GM18873 (cell line): ENCODE measurements around the gene CCDC116.
"Not testable (repeated sequence)": the region's sequence is repeated elsewhere in the genome, so short reads cannot be mapped to it uniquely, and the experiment has no call there.

Experiments used
- ATAC-seq: cut with Tn5 transposase; IDR thresholded peaks from one replicate; pipeline ENCODE4 v1.9.1; 2021; ENCODE audit warnings: mild to moderate bottlenecking, moderate library complexity, moderate number of reproducible peaks; ENCODE audit not compliant: unreplicated experiment, low FRiP score

CCDC116 gene

GRCh38 chr22:21677606-21678443 is 45.3 kb downstream of the CCDC116 start:
- no peak for ATAC-seq

DNA sequence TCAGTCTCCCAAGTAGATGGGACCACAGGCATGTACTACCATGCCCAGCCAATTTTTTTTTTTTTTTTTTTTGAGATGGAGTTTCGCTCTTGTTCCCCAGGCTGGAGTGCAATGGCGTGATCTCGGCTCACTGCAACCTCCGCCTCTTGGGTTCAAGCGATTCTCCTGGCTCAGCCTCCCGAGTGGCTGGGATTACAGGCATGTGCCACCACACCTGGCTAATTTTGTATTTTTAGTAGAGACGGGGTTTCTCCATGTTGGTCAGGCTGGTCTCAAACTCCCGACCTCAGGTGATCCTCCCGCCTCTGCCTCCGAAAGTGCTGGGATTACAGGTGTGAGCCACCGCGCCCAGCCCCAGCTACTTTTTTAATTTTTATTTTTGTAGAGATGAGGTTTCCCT is 46.3 kb downstream of the CCDC116 start:
- not testable (repeated sequence) for ATAC-seq

DNA sequence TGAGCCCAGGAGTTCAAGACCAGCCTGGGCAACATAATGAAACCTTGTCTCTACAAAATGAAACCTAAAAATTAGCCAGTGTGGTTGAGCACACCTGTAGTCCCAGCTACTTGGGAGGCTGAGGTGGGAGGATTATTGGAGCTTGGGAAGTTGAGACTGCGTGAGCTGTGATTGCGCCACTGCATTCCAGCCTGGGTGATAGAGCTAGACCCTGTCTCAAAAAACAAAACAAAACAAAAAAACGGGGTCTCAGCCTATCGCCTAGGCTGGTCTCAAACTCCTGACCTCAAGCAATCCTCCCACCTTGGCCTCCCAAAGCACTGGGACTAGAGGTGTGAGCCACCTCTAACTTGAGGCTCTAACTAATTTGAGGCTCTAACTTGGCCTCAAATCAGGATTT is 46.8 kb downstream of the CCDC116 start:
- no peak for ATAC-seq

DNA sequence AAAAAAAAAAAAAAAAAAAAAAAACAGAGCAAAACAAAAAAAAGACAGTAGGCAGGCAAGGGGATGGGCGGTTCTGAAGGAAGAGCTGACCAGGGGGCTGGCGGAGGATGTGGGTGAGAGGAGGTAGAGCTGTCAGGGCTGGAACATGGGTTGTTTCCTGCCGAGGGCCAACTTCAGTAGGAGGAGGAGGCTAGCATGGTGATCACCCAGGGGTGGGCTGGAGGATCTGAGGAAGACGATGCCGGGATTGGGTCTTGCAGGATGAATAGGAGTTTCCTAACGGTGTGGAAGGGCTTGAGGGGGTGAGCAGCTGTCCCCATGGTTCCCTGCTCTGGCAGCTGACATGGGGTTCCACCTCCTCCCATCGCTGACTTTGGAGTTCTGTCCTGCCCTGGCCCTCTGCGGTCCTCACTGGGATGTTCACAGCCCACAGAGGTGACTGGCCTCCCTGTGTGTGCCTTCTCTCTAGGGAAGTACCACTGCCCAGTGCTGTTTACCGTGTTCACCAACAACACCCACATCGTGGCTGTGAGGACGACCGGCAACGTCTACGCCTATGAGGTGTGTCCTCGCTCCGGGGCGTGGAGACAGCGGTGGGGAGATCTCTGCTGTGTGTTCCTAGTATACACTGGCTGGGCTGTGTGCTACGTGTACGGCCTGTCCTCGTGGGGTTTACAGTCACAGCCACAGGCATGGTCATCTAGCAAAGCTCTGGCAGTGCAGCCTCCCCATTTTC is 48.4 kb downstream of the CCDC116 start:
- no peak for ATAC-seq

- no peak for ATAC-seq
These were observed 49.2 kb downstream of the CCDC116 start for GRCh38 chr22:21681566-21682370.

- no peak for ATAC-seq
These were observed 50.0 kb downstream of the CCDC116 start for GRCh38 chr22:21682385-21683175.

DNA sequence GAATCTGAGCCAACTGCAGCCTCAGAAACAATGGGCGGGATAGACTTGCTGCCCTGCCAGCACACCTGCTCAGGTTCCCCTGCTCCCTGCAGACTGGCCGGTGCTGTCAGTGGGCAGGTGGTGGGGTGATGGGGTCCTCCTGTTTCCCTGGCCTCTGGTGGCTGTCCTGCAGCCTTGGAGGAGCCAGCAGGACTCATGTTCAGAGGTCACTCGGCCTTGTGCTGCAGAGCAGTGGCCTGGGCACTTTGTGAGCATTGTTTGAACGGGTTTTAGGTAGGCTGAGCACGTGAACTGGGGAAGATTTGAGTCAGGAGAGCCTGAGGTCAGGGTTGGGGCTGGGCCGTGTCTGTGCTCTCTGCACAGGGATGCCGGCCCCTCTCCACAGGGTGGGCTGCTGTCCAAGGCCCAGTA is 50.8 kb downstream of the CCDC116 start:
- ATAC-seq: no peak

DNA sequence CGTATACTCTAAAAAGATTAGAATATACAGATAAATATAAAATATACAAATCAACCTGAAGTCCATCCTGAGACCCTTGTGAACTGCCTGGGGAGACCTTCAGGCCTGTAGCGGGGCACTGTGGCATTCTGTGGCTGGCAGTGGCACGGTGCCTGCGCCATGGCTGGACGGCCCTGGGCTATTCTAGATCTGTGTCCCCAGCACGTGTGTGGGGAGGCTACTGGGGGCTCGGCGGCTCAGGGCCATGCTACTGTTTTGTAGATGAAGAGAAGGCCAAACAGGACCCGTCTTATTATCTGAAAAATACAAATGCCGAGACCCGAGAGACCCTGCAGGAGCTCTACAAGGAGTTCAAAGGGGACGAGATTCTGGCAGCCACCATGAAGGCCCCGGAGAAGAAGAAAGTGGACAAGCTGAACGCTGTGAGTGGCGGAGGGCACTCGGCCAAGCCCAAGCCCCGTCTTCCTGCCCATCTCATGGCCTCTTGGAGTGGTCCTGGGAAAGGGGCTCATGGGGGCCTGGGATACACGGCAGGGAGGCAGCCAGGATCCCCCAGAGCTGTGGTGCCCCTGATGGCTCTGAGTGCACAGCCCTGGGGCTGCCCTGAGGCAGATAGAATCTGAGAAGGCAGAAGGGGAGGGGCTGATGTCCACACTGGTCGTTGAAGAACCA is 52.1 kb downstream of the CCDC116 start:
- ATAC-seq: no peak

- ATAC-seq: no peak
These were observed 52.6 kb downstream of the CCDC116 start for GRCh38 chr22:21685164-21685513.

GRCh38 chr22:21686193-21686608 is 53.6 kb downstream of the CCDC116 start:
- ATAC-seq: no peak
